Measurements from ENCODE around the gene CSK. TPM values are rescaled to one million over a fixed set of nuclear protein-coding genes. Genes with fewer than 3 reads are reported as not detected.

CSK gene
- total RNA-seq, 4 donors from 2014 or later = 6.4 to 11.7 (median 10.8) TPM

DNA sequence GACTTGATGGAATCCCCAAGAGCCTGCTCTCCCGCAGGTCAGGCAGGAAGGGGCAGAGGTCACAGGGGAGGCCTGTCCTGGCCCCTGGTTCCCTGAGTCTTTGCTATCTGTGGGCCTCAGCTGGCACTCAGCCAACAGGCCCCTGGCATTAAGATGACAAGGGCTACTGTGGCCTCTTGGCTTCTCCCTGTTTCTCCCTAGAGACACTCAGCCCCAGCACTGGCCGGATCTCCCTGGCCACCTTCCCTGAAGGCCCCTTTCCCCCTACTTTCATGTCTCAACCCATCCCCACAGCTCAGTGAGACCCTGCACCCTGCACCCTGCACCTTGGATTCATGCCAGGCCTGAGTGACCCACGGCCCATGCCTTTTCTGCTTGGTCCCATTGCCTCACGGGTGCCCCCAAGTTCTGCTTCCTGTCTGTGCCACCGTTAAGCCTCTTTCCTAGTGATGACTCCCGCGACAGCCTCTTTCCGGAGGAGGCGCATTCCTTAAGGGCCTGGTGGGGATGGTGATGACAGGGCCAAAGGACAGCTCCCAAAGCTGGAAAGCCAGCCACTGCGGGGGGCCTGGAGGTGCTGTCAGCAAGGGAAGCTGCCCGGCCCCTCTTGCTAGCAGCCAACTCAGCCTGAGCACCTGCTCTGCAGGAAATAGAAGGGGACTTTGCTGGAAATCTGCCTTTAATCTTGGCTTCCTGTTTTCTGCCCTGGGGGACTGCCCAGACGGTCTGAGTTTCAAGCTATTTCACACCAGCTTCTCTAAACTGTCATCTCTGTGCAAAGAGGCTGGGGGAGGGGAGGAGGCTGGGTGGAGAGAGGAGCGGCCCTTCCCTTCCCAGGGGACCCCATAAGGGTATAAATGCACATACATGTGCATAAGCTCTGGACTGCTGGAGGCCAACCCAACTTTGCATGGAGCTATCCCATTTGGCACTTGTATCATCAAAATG is 4.8 kb upstream of the CSK start:
- intact Hi-C loops (cut with DNase I; ENCODE audit: low total_unique reads) (no loop called here), in situ Hi-C loops (cut with MboI; ENCODE audit: low sequenced_read_pairs in 4 of 4) (loop anchor here in 3 of 4 donors (5.0 to 10.0 kb wide), 3 partner anchors 65 to 168 kb away; partner anchors contain the start of gene ULK3 (in 1 of the 3))
- TF ChIP-seq POLR2A (IDR thresholded peaks at IDR 0.05) = no peak
- TF ChIP-seq, protein P1, sequence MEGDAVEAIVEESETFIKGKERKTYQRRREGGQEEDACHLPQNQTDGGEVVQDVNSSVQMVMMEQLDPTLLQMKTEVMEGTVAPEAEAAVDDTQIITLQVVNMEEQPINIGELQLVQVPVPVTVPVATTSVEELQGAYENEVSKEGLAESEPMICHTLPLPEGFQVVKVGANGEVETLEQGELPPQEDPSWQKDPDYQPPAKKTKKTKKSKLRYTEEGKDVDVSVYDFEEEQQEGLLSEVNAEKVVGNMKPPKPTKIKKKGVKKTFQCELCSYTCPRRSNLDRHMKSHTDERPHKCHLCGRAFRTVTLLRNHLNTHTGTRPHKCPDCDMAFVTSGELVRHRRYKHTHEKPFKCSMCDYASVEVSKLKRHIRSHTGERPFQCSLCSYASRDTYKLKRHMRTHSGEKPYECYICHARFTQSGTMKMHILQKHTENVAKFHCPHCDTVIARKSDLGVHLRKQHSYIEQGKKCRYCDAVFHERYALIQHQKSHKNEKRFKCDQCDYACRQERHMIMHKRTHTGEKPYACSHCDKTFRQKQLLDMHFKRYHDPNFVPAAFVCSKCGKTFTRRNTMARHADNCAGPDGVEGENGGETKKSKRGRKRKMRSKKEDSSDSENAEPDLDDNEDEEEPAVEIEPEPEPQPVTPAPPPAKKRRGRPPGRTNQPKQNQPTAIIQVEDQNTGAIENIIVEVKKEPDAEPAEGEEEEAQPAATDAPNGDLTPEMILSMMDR (IDR thresholded peaks at IDR 0.05 in 4 of 5, conservative IDR thresholded peaks at IDR 0.05 in 1 of 5) = no peak
- Histone ChIP-seq H3K9me3 (no peaks in the 10 kb centered on the region), H3K4me1 (peaks cover 14 to 16% of the 10 kb centered on the region in 2 donors), H3K36me3 (no peaks in the 10 kb centered on the region), H3K4me3 (no peak overlapping the region), H3K27ac (no peak overlapping the region), H3K27me3 (no peaks in the 10 kb centered on the region)
- DNase-seq (no peak), ATAC-seq (no peak)

- no peaks in the 10 kb centered on the region for H3K27me3 ChIP-seq
- no peak for DNase-seq
- H3K27ac ChIP-seq = no peak overlapping the region
- in situ Hi-C loops (cut with MboI; ENCODE audit: low sequenced_read_pairs in 4 of 4) = loop anchor here in 3 of 4 donors (5.0 to 10.0 kb wide), 3 partner anchors 64 to 167 kb away; partner anchors contain the start of gene ULK3 (in 1 of the 3)
- no peaks in the 10 kb centered on the region for H3K36me3 ChIP-seq
- intact Hi-C loops (cut with DNase I; ENCODE audit: low total_unique reads) = no loop called here
- H3K9me3 ChIP-seq = no peaks in the 10 kb centered on the region
- H3K4me1 ChIP-seq = peaks cover 17 to 22% of the 10 kb centered on the region in 2 donors
- TF ChIP-seq, protein P1 (IDR thresholded peaks at IDR 0.05 in 4 of 5, conservative IDR thresholded peaks at IDR 0.05 in 1 of 5) = no peak
- TF ChIP-seq POLR2A (IDR thresholded peaks at IDR 0.05) = no peak
- H3K4me3 ChIP-seq = no peak overlapping the region
- no peak for ATAC-seq
Measured at GRCh38 chr15:74777769-74778598, 3.9 kb upstream of the CSK start.

DNA sequence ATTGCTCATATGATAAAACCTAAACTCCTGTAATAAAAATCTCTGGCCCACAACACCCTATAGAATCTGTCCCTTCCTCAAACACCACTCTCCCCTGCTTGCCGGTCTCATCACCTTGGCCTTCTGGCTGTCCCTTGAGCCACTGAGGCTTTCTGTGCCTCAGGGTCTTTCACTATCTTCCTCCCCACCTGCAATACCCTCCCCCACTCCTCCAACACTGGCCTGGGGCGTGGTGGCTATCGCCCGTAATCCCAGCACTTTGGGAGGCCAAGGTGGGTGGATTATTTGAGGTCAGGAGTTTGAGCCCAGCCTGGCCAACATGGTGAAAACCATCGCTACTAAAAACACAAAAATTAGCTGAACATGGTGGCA is 3.3 kb upstream of the CSK start:
- in situ Hi-C loops (cut with MboI; ENCODE audit: low sequenced_read_pairs in 4 of 4) (loop anchor here in 3 of 4 donors (5.0 to 10.0 kb wide), 3 partner anchors 64 to 166 kb away; partner anchors contain the start of gene ULK3 (in 1 of the 3)), intact Hi-C loops (cut with DNase I; ENCODE audit: low total_unique reads) (no loop called here)
- Histone ChIP-seq H3K36me3 (no peaks in the 10 kb centered on the region), H3K4me1 (peaks cover 23 to 28% of the 10 kb centered on the region in 2 donors), H3K27ac (no peak overlapping the region), H3K9me3 (no peaks in the 10 kb centered on the region), H3K27me3 (no peaks in the 10 kb centered on the region), H3K4me3 (no peak overlapping the region)
- TF ChIP-seq, protein P1 (IDR thresholded peaks at IDR 0.05 in 4 of 5, conservative IDR thresholded peaks at IDR 0.05 in 1 of 5) = no peak
- no peak for TF ChIP-seq POLR2A (IDR thresholded peaks at IDR 0.05)
- DNase-seq (no peak), ATAC-seq (no peak)

- in situ Hi-C loops (cut with MboI; ENCODE audit: low sequenced_read_pairs in 4 of 4) = loop anchor here in 3 of 4 donors (5.0 to 10.0 kb wide), 3 partner anchors 63 to 166 kb away; partner anchors contain the start of gene ULK3 (in 1 of the 3)
- intact Hi-C loops (cut with DNase I; ENCODE audit: low total_unique reads) = no loop called here
- H3K4me1 ChIP-seq = peaks cover 29 to 34% of the 10 kb centered on the region in 2 donors
- H3K9me3 ChIP-seq = no peaks in the 10 kb centered on the region
- TF ChIP-seq, protein P1 (IDR thresholded peaks at IDR 0.05 in 4 of 5, conservative IDR thresholded peaks at IDR 0.05 in 1 of 5) = no peak
- TF ChIP-seq POLR2A (IDR thresholded peaks at IDR 0.05) = no peak
- DNase-seq (no peak), ATAC-seq (no peak)
- H3K36me3 ChIP-seq = no peaks in the 10 kb centered on the region
- H3K27me3 ChIP-seq = no peaks in the 10 kb centered on the region
- no peak overlapping the region for H3K4me3 ChIP-seq
- no peak overlapping the region for H3K27ac ChIP-seq
Measured at GRCh38 chr15:74779162-74779648, 2.7 kb upstream of the CSK start.

All from gastrocnemius medialis (tissue), 4 donors.